GM12878 (cell line): ENCODE measurements around the gene ATP12A. TPM values are rescaled to one million over a fixed set of nuclear protein-coding genes. Genes with fewer than 3 reads are reported as not detected.

ENCODE experiments used
- ATAC-seq: fragments of 200-7000 bp; cut with Tn5 transposase; 3 replicates; pipeline ENCODE4 v1.9.1; 2020; ENCODE audit warnings: mild to moderate bottlenecking, moderate library complexity
- BruUV-seq: library from RNA; stranded (reverse); fragments of 400-500 nt; replicated peaks from 2 replicates; lab custom pipeline; 2021; lab: Mats Ljungman, UMichigan
- CTCF ChIA-PET: fragments of 300-600 bp; sonication (Branson Sonifier 250); formaldehyde crosslinking; extraction: SDS; loops from one replicate; lab custom pipeline; 2021; ENCODE audit warnings: inconsistent platforms; lab: Yijun Ruan, JAX
- POLR2A ChIA-PET: fragments of 350-600 bp; formaldehyde crosslinking; extraction: SDS; loops from one replicate; lab custom pipeline; 2021; ENCODE audit warnings: inconsistent platforms; lab: Charles Lee
- RAD21 ChIA-PET: fragments of 300-600 bp; sonication (Branson Sonifier 250); formaldehyde crosslinking; loops from one replicate; lab custom pipeline; 2023; ENCODE audit warnings: antibody characterized with exemption; ENCODE audit not compliant: unreplicated experiment; lab: Charles Lee
- SMC1A ChIA-PET: fragments of 300-600 bp; sonication (Branson Sonifier 250); formaldehyde crosslinking; loops from one replicate; lab custom pipeline; 2023; ENCODE audit not compliant: unreplicated experiment, uncharacterized antibody; lab: Charles Lee
- DNase-seq: peaks from one replicate; pipeline ENCODE4 v3.0.0-alpha.2; 2011; ENCODE audit warnings: low read depth, low spot score
- FAIRE-seq: peaks from 3 replicates; lab custom pipeline; 2011; peaks lifted over from hg19 to GRCh38; lab: Jason Lieb, UNC
- H2AFZ ChIP-seq: 2 replicates; pipeline ENCODE4 v1.6.0; 2011; ENCODE audit warnings: low read depth, low read length, control low read depth; ENCODE audit not compliant: control insufficient read depth
- H3K27ac ChIP-seq: 2 replicates; pipeline ENCODE4 v1.5.1; 2011; ENCODE audit warnings: control low read depth; ENCODE audit not compliant: control insufficient read depth, insufficient read depth
- H3K27me3 ChIP-seq, 2 experiments: replicated peaks in 1 of 2; 2 replicates each; pipeline versions ENCODE4 v1.6.0 to v1.6.1; 2011; ENCODE audit warnings: low read length in 1 of 2; ENCODE audit not compliant: control insufficient read depth in 2 of 2, insufficient read depth in 2 of 2
- H3K36me3 ChIP-seq, 2 experiments: 2 replicates each; pipeline ENCODE4 v1.5.1; 2011; ENCODE audit warnings: low read length in 1 of 2; ENCODE audit not compliant: control insufficient read depth in 2 of 2, insufficient read depth in 2 of 2
- H3K4me1 ChIP-seq: 2 replicates; pipeline ENCODE4 v1.6.1; 2011; ENCODE audit warnings: mild to moderate bottlenecking, low read length, moderate library complexity, mixed read lengths; ENCODE audit not compliant: control insufficient read depth, insufficient read depth
- H3K4me2 ChIP-seq: 2 replicates; pipeline ENCODE4 v1.6.0; 2011; ENCODE audit warnings: control low read depth; ENCODE audit not compliant: control insufficient read depth, insufficient read depth
- H3K4me3 ChIP-seq: fragments of 200-600 bp; sonication (generic); 2 replicates; pipeline ENCODE4 v1.5.1; 2016
- H3K79me2 ChIP-seq: 2 replicates; pipeline ENCODE4 v1.6.0; 2011; ENCODE audit warnings: low read length; ENCODE audit not compliant: control insufficient read depth, insufficient read depth
- H3K9ac ChIP-seq: 2 replicates; pipeline ENCODE4 v1.8.0; 2011; ENCODE audit warnings: low read length, control low read depth, mixed read lengths; ENCODE audit not compliant: control insufficient read depth, insufficient read depth
- H3K9me3 ChIP-seq: replicated peaks from 3 replicates; pipeline ENCODE4 v1.5.1; 2011; ENCODE audit warnings: mild to moderate bottlenecking, low read length; ENCODE audit not compliant: control insufficient read depth, insufficient read depth
- H4K20me1 ChIP-seq: 2 replicates; pipeline ENCODE4 v1.6.0; 2011; ENCODE audit not compliant: control insufficient read depth, insufficient read depth
- CREB1 ChIP-seq: IDR thresholded peaks from 2 replicates; pipeline ENCODE4 v1.6.1; 2012; ENCODE audit warnings: low read depth, mild to moderate bottlenecking, inconsistent platforms
- EED ChIP-seq: sonication (generic); IDR thresholded peaks from 2 replicates; pipeline ENCODE4 v1.6.1; 2016; ENCODE audit warnings: antibody characterized with exemption, low read depth
- TCF3 ChIP-seq: IDR thresholded peaks from 2 replicates; pipeline ENCODE4 v1.6.1; 2012; ENCODE audit warnings: low read depth, mild to moderate bottlenecking, low read length, borderline replicate concordance; ENCODE audit not compliant: insufficient read depth
- USF1 ChIP-seq: IDR thresholded peaks from 2 replicates; pipeline ENCODE4 v1.6.1; 2011; ENCODE audit warnings: borderline replicate concordance, low read depth, mild to moderate bottlenecking, moderate library complexity, mixed read lengths, low read length; ENCODE audit not compliant: insufficient read depth; ENCODE audit errors: extremely low read length
- USF2 ChIP-seq: IDR thresholded peaks from 2 replicates; pipeline ENCODE4 v1.6.1; 2011; ENCODE audit warnings: low read depth, low read length, improper control_type of control experiment, borderline replicate concordance
- ZNF217 ChIP-seq: fragments of 450-650 bp; IDR thresholded peaks from 2 replicates; pipeline ENCODE4 v1.6.1; 2017; ENCODE audit warnings: antibody characterized with exemption, mild to moderate bottlenecking
- ZNF622 ChIP-seq: fragments of 450-650 bp; IDR thresholded peaks from 2 replicates; pipeline ENCODE4 v1.6.1; 2017; ENCODE audit warnings: mild to moderate bottlenecking, inconsistent platforms
- ZZZ3 ChIP-seq: IDR thresholded peaks from 2 replicates; pipeline ENCODE4 v1.6.1; 2011; ENCODE audit warnings: low read depth; ENCODE audit not compliant: control insufficient read depth, insufficient read length
- WGBS: methylation state at CpG from one replicate; pipeline ENCODE4 v1.1.6; 2016; ENCODE audit warnings: low lambda C conversion rate; ENCODE audit not compliant: insufficient replicate concordance, insufficient coverage; ENCODE audit errors: missing lambda C conversion rate; 5-methylcytosine and 5-hydroxymethylcytosine counted together
- in situ Hi-C: fragments of 300-500 bp; cut with MboI; formaldehyde crosslinking; loops from 9 replicates; pipeline ENCODE4 v1.14.3; 2018; ENCODE audit warnings: mixed read lengths
- intact Hi-C: fragments of 100-400 bp; cut with micrococcal nuclease; formaldehyde crosslinking; loops from one replicate; pipeline ENCODE4 v1.14.2; 2022; ENCODE audit not compliant: unreplicated experiment
- polyA plus RNA-seq, 11 experiments: library from polyadenylated mRNA; depleted of rRNA in 4 of 11; unstranded in 6 of 11; stranded (reverse) in 5 of 11; fragments of >200 nt; fragmentation: Nextera tagmentation in 4 of 11; fragmentation: Illumina TruSeq in 1 of 11; extraction: Ambion mirVana in 4 of 11; extraction: Trizol in 1 of 11; gene quantifications; 1 replicate in 1 of 11; 2 replicates in 10 of 11; pipeline versions ENCODE4 v1.2.1 to v1.2.3, GENCODE V29; 2011 to 2016; ENCODE audit warnings: inconsistent platforms in 2 of 11, missing spikeins in 2 of 11, low read depth in 1 of 11
- total RNA-seq, 4 experiments: library from RNA; depleted of rRNA in 3 of 4; stranded (reverse); fragments of >200 nt in 3 of 4; fragmentation: Illumina TruSeq in 1 of 4; extraction: Trizol in 1 of 4; gene quantifications; 2 replicates each; pipeline versions ENCODE4 v1.2.1 to v1.2.3, GENCODE V29; 2013 to 2021
- TF ChIP-seq, protein P1 (sequence below): fragments of 450-650 bp; IDR thresholded peaks from 2 replicates; pipeline ENCODE4 v1.6.1; 2017; ENCODE audit warnings: low read depth, mild to moderate bottlenecking, moderate library complexity
- TF ChIP-seq, protein P2 (sequence below): IDR thresholded peaks from 2 replicates; pipeline ENCODE4 v1.6.1; 2011; ENCODE audit warnings: mild to moderate bottlenecking, low read depth, low read length, moderate library complexity; ENCODE audit not compliant: insufficient replicate concordance

The ATP12A gene
- total and polyA plus RNA-seq, 10 of the 15 experiments (the other 5 are each of a cell fraction or from before 2014, with no cell fraction given): 0.02 to 0.08 (median 0.04) TPM; not detected in 6

- FAIRE-seq: no peak
- no peaks in the 10 kb centered on the region for H3K79me2 ChIP-seq
- 14% methylated on average over 7 of the region's 7 CpGs for WGBS
- TF ChIP-seq ZNF217 (no peak), ZNF622 (no peak)
- POLR2A ChIA-PET: no interaction called here
- intact Hi-C loops: loop anchor here (2.0 kb wide), 1 partner anchor 89 kb away; no protein-coding TSS in a partner anchor
- no peak for ATAC-seq
- no peak overlapping the region for H3K4me2 ChIP-seq
- SMC1A ChIA-PET: no interaction called here
- in situ Hi-C loops: no loop called here
- RAD21 ChIA-PET: interaction anchor here (0.7 to 1.2 kb wide), 3 partner anchors 63 to 88 kb away, joined by 3 read pairs; no protein-coding TSS in a partner anchor
- no peak overlapping the region for H3K4me3 ChIP-seq
- BruUV-seq: no TSS peak
- H3K36me3 ChIP-seq: no peaks in the 10 kb centered on the region
- no peaks in the 10 kb centered on the region for H3K4me1 ChIP-seq
- no peak overlapping the region for H2AFZ ChIP-seq
- no peak overlapping the region for H3K9ac ChIP-seq
- CTCF ChIA-PET: interaction anchor here (0.6 to 4.1 kb wide), 5 partner anchors 10 to 92 kb away, joined by 3 to 34 read pairs (median 4); no protein-coding TSS in a partner anchor
- no peaks in the 10 kb centered on the region for H3K9me3 ChIP-seq
- peaks cover 0 to 2% of the 10 kb centered on the region in 2 experiments; a peak in 1 of 4 replicates for H3K27me3 ChIP-seq
- no peaks in the 10 kb centered on the region for H4K20me1 ChIP-seq
- no peak for DNase-seq
- H3K27ac ChIP-seq: no peak overlapping the region
These were observed 10.0 kb upstream of the ATP12A start for GRCh38 chr13:24670174-24670573.

- ATAC-seq (peak; percentile 88), DNase-seq (no peak), FAIRE-seq (no peak)
- Histone ChIP-seq H3K9ac (no peak overlapping the region), H3K36me3 (no peaks in the 10 kb centered on the region), H3K27ac (no peak overlapping the region), H4K20me1 (no peaks in the 10 kb centered on the region), H3K79me2 (no peaks in the 10 kb centered on the region), H2AFZ (peak overlapping the region; percentile 1), H3K9me3 (no peaks in the 10 kb centered on the region), H3K27me3 (peaks cover 0 to 2% of the 10 kb centered on the region in 2 experiments; a peak in 2 of 4 replicates), H3K4me1 (no peaks in the 10 kb centered on the region), H3K4me2 (peak overlapping the region; percentile 0; the same call in 1 of the 2 replicates), H3K4me3 (no peak overlapping the region)
- WGBS: 3% methylated on average over 6 of the region's 6 CpGs
- RAD21 ChIA-PET: interaction anchor here (0.7 to 1.2 kb wide), 2 partner anchors 62 to 65 kb away, joined by 3 read pairs; no protein-coding TSS in a partner anchor
- no TSS peak for BruUV-seq
- CTCF ChIA-PET: interaction anchor here (0.9 to 4.1 kb wide), 3 partner anchors 12 to 93 kb away, joined by 3 to 34 read pairs (median 14); no protein-coding TSS in a partner anchor
- intact Hi-C loops (loop anchor here (1.0 to 2.0 kb wide), 2 partner anchors 65 to 90 kb away; no protein-coding TSS in a partner anchor), in situ Hi-C loops (no loop called here)
- POLR2A ChIA-PET: no interaction called here
- SMC1A ChIA-PET: no interaction called here
- TF ChIP-seq, protein P1, sequence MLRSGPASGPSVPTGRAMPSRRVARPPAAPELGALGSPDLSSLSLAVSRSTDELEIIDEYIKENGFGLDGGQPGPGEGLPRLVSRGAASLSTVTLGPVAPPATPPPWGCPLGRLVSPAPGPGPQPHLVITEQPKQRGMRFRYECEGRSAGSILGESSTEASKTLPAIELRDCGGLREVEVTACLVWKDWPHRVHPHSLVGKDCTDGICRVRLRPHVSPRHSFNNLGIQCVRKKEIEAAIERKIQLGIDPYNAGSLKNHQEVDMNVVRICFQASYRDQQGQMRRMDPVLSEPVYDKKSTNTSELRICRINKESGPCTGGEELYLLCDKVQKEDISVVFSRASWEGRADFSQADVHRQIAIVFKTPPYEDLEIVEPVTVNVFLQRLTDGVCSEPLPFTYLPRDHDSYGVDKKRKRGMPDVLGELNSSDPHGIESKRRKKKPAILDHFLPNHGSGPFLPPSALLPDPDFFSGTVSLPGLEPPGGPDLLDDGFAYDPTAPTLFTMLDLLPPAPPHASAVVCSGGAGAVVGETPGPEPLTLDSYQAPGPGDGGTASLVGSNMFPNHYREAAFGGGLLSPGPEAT: no peak
- no peak for TF ChIP-seq USF2
- 0 out of 2 replicates have a peak, but pooled peaks have one; percentile 32 for TF ChIP-seq EED
- TF ChIP-seq TCF3: no peak
- no peak for TF ChIP-seq USF1
- TF ChIP-seq ZZZ3: no peak
- TF ChIP-seq, protein P2, sequence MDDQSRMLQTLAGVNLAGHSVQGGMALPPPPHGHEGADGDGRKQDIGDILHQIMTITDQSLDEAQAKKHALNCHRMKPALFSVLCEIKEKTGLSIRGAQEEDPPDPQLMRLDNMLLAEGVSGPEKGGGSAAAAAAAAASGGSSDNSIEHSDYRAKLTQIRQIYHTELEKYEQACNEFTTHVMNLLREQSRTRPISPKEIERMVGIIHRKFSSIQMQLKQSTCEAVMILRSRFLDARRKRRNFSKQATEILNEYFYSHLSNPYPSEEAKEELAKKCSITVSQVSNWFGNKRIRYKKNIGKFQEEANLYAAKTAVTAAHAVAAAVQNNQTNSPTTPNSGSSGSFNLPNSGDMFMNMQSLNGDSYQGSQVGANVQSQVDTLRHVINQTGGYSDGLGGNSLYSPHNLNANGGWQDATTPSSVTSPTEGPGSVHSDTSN: no peak
- TF ChIP-seq CREB1: no peak
These were observed 9.2 kb upstream of the ATP12A start for GRCh38 chr13:24670961-24671381.
